Esophagus squamous epithelium (tissue), 5 donors: ENCODE measurements around the gene SVIL. TPM values are rescaled to one million over a fixed set of nuclear protein-coding genes. Genes with fewer than 3 reads are reported as not detected.
A peak's percentile ranks its signal among the peaks of the same experiment; 100 is the strongest.

Experiments
- DNase-seq: peaks from one replicate; lab custom pipeline; 2025; lab: John Stamatoyannopoulos, UW
- H3K27ac ChIP-seq, 4 donors: fragments of 200-600 bp; sonication (generic); one replicate each; pipeline ENCODE4 v1.5.1; 2016 to 2019; ENCODE audit warnings: mild to moderate bottlenecking in 1 of 4
- H3K27me3 ChIP-seq, 4 donors: fragments of 200-600 bp; sonication (generic); 1 replicate in 3 of 4; 2 replicates in 1 of 4; pipeline versions ENCODE4 v1.5.1 to v1.6.0; 2017 to 2021; ENCODE audit warnings: antibody characterized with exemption in 1 of 4
- H3K36me3 ChIP-seq, 3 donors: fragments of 200-600 bp; sonication (generic); one replicate each; pipeline ENCODE4 v1.5.1; 2016 to 2019
- H3K4me1 ChIP-seq, 3 donors: fragments of 200-600 bp; sonication (generic); one replicate each; pipeline ENCODE4 v1.5.1; 2017 to 2019
- H3K4me3 ChIP-seq, 4 donors: fragments of 200-600 bp; sonication (generic); 1 replicate in 3 of 4; 2 replicates in 1 of 4; pipeline ENCODE4 v1.5.1; 2016 to 2019; ENCODE audit warnings: mild to moderate bottlenecking in 2 of 4, moderate library complexity in 1 of 4
- H3K9me3 ChIP-seq, 3 donors: fragments of 200-600 bp; sonication (generic); one replicate each; pipeline ENCODE4 v1.5.1; 2016 to 2019
- POLR2A ChIP-seq, 4 donors: fragments of 450-650 bp; IDR thresholded peaks; one replicate each; pipeline ENCODE4 v1.6.1; 2017; ENCODE audit warnings: antibody characterized with exemption in 4 of 4, mild to moderate bottlenecking in 4 of 4, moderate library complexity in 3 of 4
- WGBS, 2 donors: methylation state at CpG; one replicate each; pipeline ENCODE4 v1.1.5; 2018; 5-methylcytosine and 5-hydroxymethylcytosine counted together
- intact Hi-C: fragments of 100-400 bp; cut with DNase I; formaldehyde crosslinking; loops from one replicate; pipeline ENCODE4 v1.15.0; 2022
- total RNA-seq, 4 donors: library from RNA; depleted of rRNA; stranded (reverse); fragments of >200 nt; gene quantifications; one replicate each; pipeline ENCODE4 v1.1.0, GENCODE V29; 2016
- TF ChIP-seq, protein P1 (sequence below), 6 experiments: fragments of 450-650 bp in 4 of 6; fragments of 200-600 bp in 2 of 6; sonication (generic) in 2 of 6; IDR thresholded peaks; one replicate each; pipeline ENCODE4 v1.5.1; 2016 to 2019; ENCODE audit warnings: antibody characterized with exemption in 6 of 6, mild to moderate bottlenecking in 4 of 6, moderate library complexity in 4 of 6
- donor health status: DM: yes; HTN: yes; CAD: no.

Gene SVIL
- total RNA-seq, 4 donors from 2014 or later, result 71.1 to 227 (median 147) TPM

GRCh38 chr10:29557665-29558064 lies 77.1 kb downstream of the SVIL start:
- Histone ChIP-seq H3K9me3 (no peaks in the 10 kb centered on the region), H3K4me3 (no peak overlapping the region), H3K27me3 (no peaks in the 10 kb centered on the region), H3K36me3 (peaks cover 10 to 83% (median 18%) of the 10 kb centered on the region in 3 donors), H3K27ac (no peak overlapping the region), H3K4me1 (peaks cover 0 to 24% (median 4%) of the 10 kb centered on the region in 3 donors)
- no peak for DNase-seq
- TF ChIP-seq, protein P1, sequence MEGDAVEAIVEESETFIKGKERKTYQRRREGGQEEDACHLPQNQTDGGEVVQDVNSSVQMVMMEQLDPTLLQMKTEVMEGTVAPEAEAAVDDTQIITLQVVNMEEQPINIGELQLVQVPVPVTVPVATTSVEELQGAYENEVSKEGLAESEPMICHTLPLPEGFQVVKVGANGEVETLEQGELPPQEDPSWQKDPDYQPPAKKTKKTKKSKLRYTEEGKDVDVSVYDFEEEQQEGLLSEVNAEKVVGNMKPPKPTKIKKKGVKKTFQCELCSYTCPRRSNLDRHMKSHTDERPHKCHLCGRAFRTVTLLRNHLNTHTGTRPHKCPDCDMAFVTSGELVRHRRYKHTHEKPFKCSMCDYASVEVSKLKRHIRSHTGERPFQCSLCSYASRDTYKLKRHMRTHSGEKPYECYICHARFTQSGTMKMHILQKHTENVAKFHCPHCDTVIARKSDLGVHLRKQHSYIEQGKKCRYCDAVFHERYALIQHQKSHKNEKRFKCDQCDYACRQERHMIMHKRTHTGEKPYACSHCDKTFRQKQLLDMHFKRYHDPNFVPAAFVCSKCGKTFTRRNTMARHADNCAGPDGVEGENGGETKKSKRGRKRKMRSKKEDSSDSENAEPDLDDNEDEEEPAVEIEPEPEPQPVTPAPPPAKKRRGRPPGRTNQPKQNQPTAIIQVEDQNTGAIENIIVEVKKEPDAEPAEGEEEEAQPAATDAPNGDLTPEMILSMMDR (IDR thresholded peaks at IDR 0.05), result no peak
- no peak for TF ChIP-seq POLR2A (IDR thresholded peaks at IDR 0.05)
- intact Hi-C loops, result no loop called here
- WGBS, 2 donors, result 75 to 93% methylated on average over 2 to 3 of the region's 3 CpGs

- peaks cover 16 to 83% (median 22%) of the 10 kb centered on the region in 3 donors for H3K36me3 ChIP-seq
- H3K9me3 ChIP-seq, result no peaks in the 10 kb centered on the region
- H3K27ac ChIP-seq, result peak overlapping the region in 3 of 4 donors; percentile 19 to 54 (median 23)
- TF ChIP-seq, protein P1 (IDR thresholded peaks at IDR 0.05), result no peak
- TF ChIP-seq POLR2A (IDR thresholded peaks at IDR 0.05), result no peak
- H3K4me1 ChIP-seq, result peaks cover 0 to 24% (median 4%) of the 10 kb centered on the region in 3 donors
- no peaks in the 10 kb centered on the region for H3K27me3 ChIP-seq
- WGBS, 2 donors, result 68 to 75% methylated on average over 8 of the region's 8 CpGs
- no peak for DNase-seq
- intact Hi-C loops, result no loop called here
- no peak overlapping the region for H3K4me3 ChIP-seq
Measured at GRCh38 chr10:29555746-29556481, 78.9 kb downstream of the SVIL start.

DNA sequence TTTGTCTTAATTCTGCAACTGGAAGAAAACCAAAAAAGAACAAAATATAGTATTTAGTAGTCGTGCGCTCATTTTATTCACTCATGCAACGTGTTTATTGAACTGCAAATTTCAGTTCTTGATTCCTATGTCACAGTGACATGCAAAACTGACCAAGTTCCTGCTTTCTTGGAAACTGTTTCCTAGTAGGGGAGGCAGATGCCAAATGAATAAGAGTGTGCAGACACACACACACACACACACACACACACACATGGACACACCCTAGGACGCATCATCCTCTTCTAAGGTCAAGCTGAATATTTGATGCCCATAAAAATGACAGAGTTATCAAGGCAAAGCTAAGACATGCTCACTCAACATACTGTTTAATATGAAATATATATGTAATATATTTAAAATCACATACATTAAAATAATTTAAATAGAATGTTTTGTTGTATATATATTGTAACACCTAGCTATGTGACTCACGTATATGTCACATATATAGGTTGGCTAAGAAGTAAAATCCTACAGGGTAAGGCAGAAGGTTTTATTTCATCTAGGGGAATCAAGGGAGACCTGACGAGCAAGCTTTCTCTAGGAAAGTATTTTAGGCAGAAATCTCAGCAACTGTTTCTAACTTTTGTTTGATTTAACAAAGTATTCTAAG lies 79.6 kb downstream of the SVIL start:
- Histone ChIP-seq H3K27me3 (no peaks in the 10 kb centered on the region), H3K9me3 (no peaks in the 10 kb centered on the region), H3K36me3 (peaks cover 22 to 85% (median 29%) of the 10 kb centered on the region in 3 donors), H3K4me3 (no peak overlapping the region), H3K27ac (peak overlapping the region in 3 of 4 donors; percentile 19 to 54 (median 23)), H3K4me1 (peaks cover 0 to 24% (median 4%) of the 10 kb centered on the region in 3 donors)
- 58 to 66% methylated on average over 6 of the region's 6 CpGs for WGBS, 2 donors
- intact Hi-C loops, result no loop called here
- DNase-seq, result no peak
- TF ChIP-seq, protein P1 (IDR thresholded peaks at IDR 0.05), result no peak
- TF ChIP-seq POLR2A (IDR thresholded peaks at IDR 0.05), result no peak

DNA sequence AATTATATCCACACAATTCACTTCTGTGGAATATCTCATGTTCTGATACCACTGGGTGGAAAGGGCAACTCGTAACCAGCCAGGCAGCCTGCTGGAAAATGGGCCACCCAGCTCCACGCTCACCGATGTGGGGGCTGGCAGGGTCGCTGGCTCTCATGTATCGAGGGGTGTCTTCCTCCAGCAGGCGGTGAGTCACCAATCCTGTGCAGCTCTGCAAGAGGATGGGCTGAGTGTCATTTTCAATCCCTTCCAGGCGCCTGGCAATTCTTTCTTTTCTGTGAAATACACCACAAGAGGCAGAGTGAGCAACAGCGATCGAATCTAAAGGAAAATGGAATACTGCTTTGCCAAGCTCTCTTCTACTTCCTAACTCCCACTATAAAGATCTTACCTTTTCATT lies 80.1 kb downstream of the SVIL start:
- no peak for DNase-seq
- H3K27me3 ChIP-seq, result no peaks in the 10 kb centered on the region
- intact Hi-C loops, result no loop called here
- peaks cover 22 to 84% (median 33%) of the 10 kb centered on the region in 3 donors for H3K36me3 ChIP-seq
- WGBS, 2 donors, result 66 to 93% methylated on average over 6 to 9 of the region's 9 CpGs
- H3K4me1 ChIP-seq, result peaks cover 0 to 24% (median 4%) of the 10 kb centered on the region in 3 donors
- no peaks in the 10 kb centered on the region for H3K9me3 ChIP-seq
- TF ChIP-seq POLR2A (IDR thresholded peaks at IDR 0.05), result no peak
- TF ChIP-seq, protein P1 (IDR thresholded peaks at IDR 0.05), result no peak
- H3K4me3 ChIP-seq, result no peak overlapping the region
- H3K27ac ChIP-seq, result peak overlapping the region in 1 of 4 donors; percentile 54
